ENCODE data around the gene NFIA. TPM values are rescaled to one million over a fixed set of nuclear protein-coding genes. Genes with fewer than 3 reads are reported as not detected.

The NFIA gene
- total and polyA plus RNA-seq, 8 donors, result 9.6 to 108 (median 37.2) TPM

- no peak overlapping the region for H3K27ac ChIP-seq
- TF ChIP-seq POLR2A (IDR thresholded peaks at IDR 0.05) (no peak), CTCF (IDR thresholded peaks at IDR 0.05) (no peak), EP300 (IDR thresholded peaks at IDR 0.05) (no peak), POLR2AphosphoS5 (IDR thresholded peaks at IDR 0.05) (no peak)
- no peak overlapping the region for H3K4me3 ChIP-seq
- no peaks in the 10 kb centered on the region for H3K27me3 ChIP-seq
- intact Hi-C loops (cut with DNase I; ENCODE audit: low total_unique reads), result no loop called here
- peaks cover 0 to 73% (median 47%) of the 10 kb centered on the region in 4 donors for H3K4me1 ChIP-seq
- no peaks in the 10 kb centered on the region for H3K9me3 ChIP-seq
- DNase-seq, result no peak
- 91 to 98% (median 92%) methylated on average over 2 of the region's 2 CpGs for WGBS, 5 donors
- H3K36me3 ChIP-seq, result no peaks in the 10 kb centered on the region
These were observed 18.2 kb downstream of the NFIA start for GRCh38 chr1:61100578-61100977.

GRCh38 chr1:61101536-61101935 is 19.2 kb downstream of the NFIA start:
- Histone ChIP-seq H3K36me3 (no peaks in the 10 kb centered on the region), H3K27ac (peak overlapping the region in 4 of 5 donors; percentile 13 to 55 (median 49)), H3K27me3 (no peaks in the 10 kb centered on the region), H3K9me3 (no peaks in the 10 kb centered on the region), H3K4me3 (peak overlapping the region in 1 of 4 donors; percentile 1), H3K4me1 (peaks cover 0 to 74% (median 44%) of the 10 kb centered on the region in 4 donors)
- TF ChIP-seq POLR2A (IDR thresholded peaks at IDR 0.05), result no peak
- TF ChIP-seq POLR2AphosphoS5 (IDR thresholded peaks at IDR 0.05), result no peak
- TF ChIP-seq EP300 (IDR thresholded peaks at IDR 0.05), result no peak
- TF ChIP-seq CTCF (IDR thresholded peaks at IDR 0.05), result no peak
- intact Hi-C loops (cut with DNase I; ENCODE audit: low total_unique reads), result no loop called here
- no peak for DNase-seq
- 54 to 83% (median 79%) methylated on average over 5 of the region's 5 CpGs for WGBS, 5 donors

- peak overlapping the region in 4 of 5 donors; percentile 13 to 55 (median 49) for H3K27ac ChIP-seq
- H3K4me3 ChIP-seq, result no peak overlapping the region
These were observed 19.7 kb downstream of the NFIA start for GRCh38 chr1:61102041-61102440.

GRCh38 chr1:61102621-61103020 is 20.3 kb downstream of the NFIA start:
- intact Hi-C loops (cut with DNase I; ENCODE audit: low total_unique reads), result no loop called here
- Histone ChIP-seq H3K9me3 (peaks cover 0 to under 1% (median 0%) of the 10 kb centered on the region in 4 donors), H3K4me1 (peaks cover 0 to 69% (median 36%) of the 10 kb centered on the region in 4 donors), H3K36me3 (no peaks in the 10 kb centered on the region), H3K4me3 (no peak overlapping the region), H3K27ac (peak overlapping the region in 2 of 5 donors; percentile 13 to 52), H3K27me3 (no peaks in the 10 kb centered on the region)
- 52 to 64% (median 60%) methylated on average over 2 of the region's 2 CpGs for WGBS, 5 donors
- DNase-seq, result no peak
- TF ChIP-seq EP300 (IDR thresholded peaks at IDR 0.05) (no peak), CTCF (IDR thresholded peaks at IDR 0.05) (no peak), POLR2AphosphoS5 (IDR thresholded peaks at IDR 0.05) (no peak), POLR2A (IDR thresholded peaks at IDR 0.05) (no peak)

More at GRCh38 chr1:61102041-61102440, 19.7 kb downstream of the NFIA start:
- TF ChIP-seq POLR2A (IDR thresholded peaks at IDR 0.05), result no peak
- TF ChIP-seq CTCF (IDR thresholded peaks at IDR 0.05), result no peak
- TF ChIP-seq EP300 (IDR thresholded peaks at IDR 0.05), result no peak
- no peak for TF ChIP-seq POLR2AphosphoS5 (IDR thresholded peaks at IDR 0.05)
- Histone ChIP-seq H3K27me3 (no peaks in the 10 kb centered on the region), H3K9me3 (no peaks in the 10 kb centered on the region), H3K4me1 (peaks cover 0 to 74% (median 41%) of the 10 kb centered on the region in 4 donors), H3K36me3 (no peaks in the 10 kb centered on the region)
- 0 to 66% (median 55%) methylated on average over 1 of the region's 1 CpG for WGBS, 5 donors
- DNase-seq, result no peak
- intact Hi-C loops (cut with DNase I; ENCODE audit: low total_unique reads), result no loop called here
